Mucosa of descending colon (tissue), 3 donors: ENCODE results near the gene CSNK2A3. TPM values are rescaled to one million over a fixed set of nuclear protein-coding genes. Genes with fewer than 3 reads are reported as not detected.

Experiments
- ATAC-seq: fragments of 200-7000 bp; cut with Tn5 transposase; one replicate; pipeline ENCODE4 v1.9.1; 2020; ENCODE audit warnings: mild to moderate bottlenecking, moderate library complexity
- DNase-seq, 3 donors: peaks; one replicate each; pipeline ENCODE4 v3.0.0-alpha.2; 2020
- H3K36me3 ChIP-seq: fragments of 200-600 bp; one replicate; pipeline ENCODE4 v1.8.0; 2021; ENCODE audit warnings: low read depth, mild to moderate bottlenecking
- H3K4me1 ChIP-seq: fragments of 200-600 bp; one replicate; pipeline ENCODE4 v1.8.0; 2021; ENCODE audit warnings: low read depth, mild to moderate bottlenecking
- H3K4me3 ChIP-seq: fragments of 200-600 bp; one replicate; pipeline ENCODE4 v1.8.0; 2021; ENCODE audit warnings: mild to moderate bottlenecking
- H3K9me3 ChIP-seq: fragments of 200-600 bp; one replicate; pipeline ENCODE4 v1.8.0; 2021; ENCODE audit warnings: mild to moderate bottlenecking
- CTCF ChIP-seq: fragments of 200-600 bp; IDR thresholded peaks from one replicate; pipeline ENCODE4 v1.8.0; 2022; ENCODE audit warnings: antibody characterized with exemption, mild to moderate bottlenecking
- intact Hi-C, 2 donors: fragments of 100-400 bp; cut with DNase I in 1 of 2; cut with micrococcal nuclease in 1 of 2; formaldehyde crosslinking; loops; one replicate each; pipeline versions ENCODE4 v1.11.0 to v1.11.1; 2022; cut with DNase I, micrococcal nuclease
- total RNA-seq, 3 donors: library from RNA; stranded (reverse); fragmentation: NEBNext Ultra II Directional in 2 of 3; extraction: Animal tissue kit (Norgen Biotek cat#: 25700) in 2 of 3; gene quantifications; one replicate each; pipeline versions ENCODE4 v1.2.1 to v1.2.4, GENCODE V29; 2021 to 2023
- donor health status: DM: no; HTN: no; CAD: no; lungs with moderate emphysema.
- donor health status: DM: no; HTN: no; CAD: no.
- donor health status: DM: no; HTN: yes; CAD: no.

Gene CSNK2A3
- total RNA-seq, 3 donors from 2014 or later, result 0.43 to 2.1 TPM; not detected in 1

DNA sequence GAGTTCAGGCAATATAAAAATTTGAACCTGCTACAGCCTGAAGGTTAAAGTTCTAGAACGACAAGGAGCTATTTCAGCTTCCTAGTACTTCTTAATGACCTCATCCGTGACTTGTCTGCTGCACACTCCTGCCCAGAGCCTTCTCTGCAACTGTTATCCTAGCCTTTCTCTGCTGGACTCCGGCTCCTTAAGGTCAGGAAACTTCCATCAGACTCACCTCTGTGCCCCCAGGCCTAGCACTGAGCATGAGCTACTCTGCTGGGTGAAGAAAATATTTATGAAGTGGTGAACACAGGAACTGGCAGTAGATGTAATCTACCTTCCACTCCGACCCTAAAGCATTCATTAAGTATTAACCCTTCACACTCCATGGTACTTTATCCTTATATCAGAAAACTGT lies 18.4 kb downstream of the CSNK2A3 start:
- Histone ChIP-seq H3K4me3 (no peak overlapping the region), H3K4me1 (no peaks in the 10 kb centered on the region), H3K36me3 (no peaks in the 10 kb centered on the region), H3K9me3 (no peaks in the 10 kb centered on the region)
- intact Hi-C loops, result no loop called here
- TF ChIP-seq CTCF, result no peak
- DNase-seq (no peak), ATAC-seq (no peak)

DNA sequence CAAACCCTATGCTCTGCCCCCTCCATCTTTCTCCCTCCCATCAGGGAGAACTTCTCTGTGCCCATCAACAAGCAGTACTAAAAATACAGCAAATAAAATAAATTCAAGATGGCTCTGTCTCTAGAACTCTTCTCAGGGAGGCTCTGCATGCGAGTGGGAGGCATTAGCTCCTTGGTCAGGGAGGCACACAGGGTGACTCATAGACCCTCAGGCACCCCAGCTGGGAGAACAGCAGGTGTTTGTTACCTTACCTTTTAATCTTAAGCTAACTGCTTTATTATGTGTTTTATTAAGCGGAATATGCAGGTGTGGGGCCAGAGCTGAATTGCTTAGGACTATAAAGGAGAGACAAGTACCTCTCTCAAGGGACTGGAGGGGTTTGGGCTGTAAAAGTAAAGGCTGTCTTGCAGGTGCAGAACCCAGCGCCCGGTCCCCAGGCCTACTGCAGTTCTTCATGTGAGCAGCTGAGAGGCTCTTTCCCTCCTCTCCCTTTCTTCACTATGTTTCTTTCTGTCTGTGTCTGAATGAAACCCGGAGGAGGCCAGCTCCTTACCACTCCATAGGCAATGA lies 20.8 kb downstream of the CSNK2A3 start:
- intact Hi-C loops, result no loop called here
- no peak for ATAC-seq
- no peak for TF ChIP-seq CTCF
- Histone ChIP-seq H3K9me3 (no peaks in the 10 kb centered on the region), H3K36me3 (no peaks in the 10 kb centered on the region), H3K4me1 (no peaks in the 10 kb centered on the region), H3K4me3 (no peak overlapping the region)
- no peak for DNase-seq

GRCh38 chr11:11329062-11329806 lies 23.8 kb downstream of the CSNK2A3 start:
- no peak for DNase-seq
- Histone ChIP-seq H3K9me3 (no peaks in the 10 kb centered on the region), H3K4me1 (no peaks in the 10 kb centered on the region), H3K4me3 (no peak overlapping the region), H3K36me3 (no peaks in the 10 kb centered on the region)
- intact Hi-C loops, result no loop called here
- no peak for ATAC-seq
- no peak for TF ChIP-seq CTCF

- DNase-seq, result no peak
- Histone ChIP-seq H3K4me1 (no peaks in the 10 kb centered on the region), H3K9me3 (no peaks in the 10 kb centered on the region), H3K36me3 (no peaks in the 10 kb centered on the region), H3K4me3 (no peak overlapping the region)
- ATAC-seq, result no peak
- intact Hi-C loops, result no loop called here
- no peak for TF ChIP-seq CTCF
Measured at GRCh38 chr11:11324090-11324489, 29.0 kb downstream of the CSNK2A3 start.

- ATAC-seq (no peak), DNase-seq (no peak)
- no peaks in the 10 kb centered on the region for H3K4me1 ChIP-seq
- H3K9me3 ChIP-seq, result no peaks in the 10 kb centered on the region
- no peaks in the 10 kb centered on the region for H3K36me3 ChIP-seq
- intact Hi-C loops, result no loop called here
- TF ChIP-seq CTCF, result no peak
- H3K4me3 ChIP-seq, result no peak overlapping the region
Measured at GRCh38 chr11:11322101-11322500, 30.9 kb downstream of the CSNK2A3 start.
